ENCODE data around the gene TRIM40.

- TF ChIP-seq CTCF (IDR thresholded peaks at IDR 0.05) (no peak), POLR2A (IDR thresholded peaks at IDR 0.05) (no peak)
Measured at GRCh38 chr6:30154709-30155519, 19.0 kb downstream of the TRIM40 start.

All from lower leg skin (tissue), 3 donors.